GM18867 (cell line): ENCODE results near the gene BBS4.
A peak's percentile ranks its signal among the peaks of the same experiment; 100 is the strongest.

Source experiments
- ATAC-seq: cut with Tn5 transposase; IDR thresholded peaks from one replicate; pipeline ENCODE4 v1.9.1; 2021; ENCODE audit warnings: mild to moderate bottlenecking, moderate library complexity; ENCODE audit not compliant: unreplicated experiment

BBS4 gene

GRCh38 chr15:72754096-72754495 is 68.1 kb downstream of the BBS4 start:
- no peak for ATAC-seq

- no peak for ATAC-seq
Observed at GRCh38 chr15:72758182-72758581, 72.2 kb downstream of the BBS4 start.

GRCh38 chr15:72760590-72761260 is 74.7 kb downstream of the BBS4 start:
- ATAC-seq = no peak

DNA sequence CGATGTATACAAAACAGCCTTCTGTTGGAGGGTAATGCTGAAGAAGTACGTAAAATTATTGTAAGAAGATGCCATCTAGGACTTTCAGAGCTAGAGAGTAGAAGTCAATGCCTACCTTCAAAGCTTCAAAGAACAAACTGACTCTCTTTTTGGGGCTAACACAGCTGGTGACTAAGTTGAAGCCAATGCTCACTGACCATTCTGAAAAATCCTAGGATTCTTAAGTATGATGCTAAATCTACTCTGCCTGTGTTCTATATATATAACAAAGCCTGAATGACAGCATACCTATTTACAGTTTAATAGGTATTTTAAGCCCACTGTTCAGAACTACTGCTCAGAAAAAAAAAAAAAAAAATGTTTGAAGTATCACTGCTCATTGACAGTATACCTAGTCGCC is 78.6 kb downstream of the BBS4 start:
- ATAC-seq = no peak

- no peak for ATAC-seq
Observed at GRCh38 chr15:72766025-72766424, 80.0 kb downstream of the BBS4 start.

DNA sequence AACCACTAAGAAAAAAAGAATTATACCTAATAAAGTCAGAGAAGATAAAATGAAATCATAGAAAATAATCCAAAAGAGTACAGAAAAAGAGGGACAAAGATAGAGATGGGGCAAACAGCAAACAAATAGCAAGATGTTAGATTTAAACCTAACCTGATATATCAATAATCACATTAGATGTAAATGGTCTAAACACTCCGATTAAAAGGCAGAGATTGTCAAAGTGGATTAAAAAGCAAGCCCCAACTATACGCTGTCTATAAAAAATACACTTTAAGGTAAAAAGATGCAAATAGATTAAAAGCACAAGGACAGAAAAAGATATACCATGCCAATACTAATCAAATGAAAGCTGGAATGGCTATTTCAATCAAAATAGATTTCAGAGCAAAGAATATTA is 80.8 kb downstream of the BBS4 start:
- no peak for ATAC-seq

GRCh38 chr15:72770673-72771328 is 84.8 kb downstream of the BBS4 start:
- no peak for ATAC-seq

DNA sequence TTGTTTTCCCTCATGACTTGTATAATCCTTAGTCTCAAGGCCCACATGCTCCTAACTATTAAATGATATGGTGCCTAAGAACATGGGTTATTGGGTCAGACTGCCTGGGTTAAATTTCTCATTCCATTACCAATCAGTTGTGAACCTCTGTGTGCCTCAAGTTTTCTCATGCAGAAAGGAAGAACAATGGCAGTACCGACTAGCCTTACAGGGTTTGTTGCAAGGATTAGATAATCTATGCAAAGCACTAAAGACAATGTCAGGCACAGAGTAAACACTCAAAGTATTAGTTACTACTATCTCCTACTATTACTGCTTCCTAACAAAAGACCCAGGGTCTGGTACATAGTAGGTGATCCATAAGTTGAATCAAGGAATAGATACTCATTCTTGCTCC is 85.3 kb downstream of the BBS4 start:
- no peak for ATAC-seq

DNA sequence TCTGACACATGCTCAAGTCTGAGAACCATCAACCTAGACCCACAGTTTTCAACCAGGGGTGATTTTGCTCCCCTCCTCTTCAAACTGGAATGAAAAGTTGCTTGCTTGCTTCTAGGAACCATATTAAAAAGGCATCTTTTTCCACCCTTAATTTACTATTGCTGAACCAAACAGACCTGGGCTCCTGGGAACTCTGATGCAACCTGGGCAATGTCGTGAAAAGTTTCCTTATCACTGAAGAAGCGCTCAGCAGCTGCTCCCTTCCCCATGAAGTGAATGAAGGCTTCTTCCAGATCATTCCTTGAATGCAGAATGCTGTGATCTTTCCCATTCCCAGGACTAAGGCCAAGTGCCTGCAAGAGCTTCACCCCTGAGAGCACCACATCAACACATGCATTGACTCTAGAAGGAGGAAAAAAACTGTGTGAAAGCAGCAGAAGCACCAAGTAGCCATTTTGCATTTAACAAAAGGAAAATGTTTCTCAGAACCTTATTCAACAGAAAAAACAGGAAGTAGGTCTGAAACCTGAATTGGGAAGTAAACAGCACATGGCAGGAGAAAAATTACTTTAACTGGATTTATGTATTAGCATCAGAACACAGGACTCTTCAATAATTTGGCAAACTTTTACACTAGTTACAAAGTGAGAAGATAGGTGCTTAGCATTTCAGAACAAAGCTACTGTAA is 88.8 kb downstream of the BBS4 start:
- no peak for ATAC-seq

DNA sequence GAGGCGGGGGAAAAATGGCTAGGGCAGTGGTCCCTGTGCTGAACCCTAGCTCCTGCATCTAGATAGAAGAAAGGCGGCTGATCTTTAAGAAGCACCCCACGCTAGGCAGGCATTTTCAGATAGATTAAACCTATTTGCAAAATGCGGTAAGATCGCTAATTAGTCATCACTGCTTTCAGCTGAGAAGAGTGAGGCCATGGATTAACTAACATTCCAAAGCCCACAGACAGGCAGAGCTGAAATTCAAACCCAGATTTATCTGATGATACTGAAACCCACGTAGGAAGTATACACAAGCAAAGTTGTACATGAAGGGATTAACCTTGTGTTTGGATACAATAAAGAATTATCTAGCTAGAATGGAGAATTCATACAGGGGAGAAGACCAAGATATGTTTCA is 92.8 kb downstream of the BBS4 start:
- no peak for ATAC-seq

DNA sequence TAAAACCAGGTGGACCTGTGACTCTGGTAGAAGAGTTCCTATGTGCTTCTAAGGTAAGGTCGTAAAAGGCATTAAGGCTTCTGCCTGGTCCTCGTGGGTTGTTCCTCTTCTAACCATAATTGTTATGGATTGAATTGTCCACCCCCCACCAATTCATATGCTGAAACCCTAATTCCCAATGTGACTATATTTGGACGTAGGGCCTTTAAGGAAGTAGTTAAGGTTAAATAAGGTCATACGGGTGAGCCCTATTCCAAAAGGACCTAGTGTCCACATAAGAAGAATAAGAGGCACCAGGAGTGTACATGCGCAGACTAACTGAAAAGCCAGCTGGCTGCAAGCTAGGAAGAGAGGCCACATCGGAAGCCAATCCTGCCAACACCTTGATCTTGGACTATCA is 95.6 kb downstream of the BBS4 start:
- no peak for ATAC-seq

- no peak for ATAC-seq
Observed at GRCh38 chr15:72782274-72783003, 96.4 kb downstream of the BBS4 start.

- peak; percentile 38 for ATAC-seq
Observed at GRCh38 chr15:72783004-72783639, 97.1 kb downstream of the BBS4 start.

GRCh38 chr15:72783640-72784455 is 97.8 kb downstream of the BBS4 start, which contains the start of gene ADPGK:
Gene ADPGK, minus strand, starts transcription at chr15:72783758. Its CDS starts 67 bp downstream, at chr15:72783691.
- peak; percentile 79 for ATAC-seq

DNA sequence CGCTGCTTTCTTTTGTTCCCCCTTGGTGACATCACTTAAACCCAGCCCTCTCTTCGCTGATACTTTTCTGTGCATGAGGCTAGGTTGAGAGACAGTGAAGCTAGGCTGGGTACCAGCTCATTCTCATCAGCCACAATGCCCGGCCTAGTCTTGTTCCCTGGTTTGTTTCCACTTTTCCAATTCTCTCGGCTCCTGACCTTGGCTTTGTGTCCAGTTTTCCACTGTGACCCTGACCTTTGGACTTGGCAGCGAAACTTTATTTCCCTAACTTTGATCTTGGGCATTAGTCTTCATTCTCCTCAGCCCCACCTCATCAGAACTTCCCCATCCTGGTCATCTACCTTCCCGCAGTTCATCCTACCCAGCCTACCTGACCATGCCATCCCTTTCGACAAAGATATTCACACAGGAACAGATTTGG is 98.5 kb downstream of the BBS4 start:
- ATAC-seq = no peak

GRCh38 chr15:72785432-72785831 is 99.4 kb downstream of the BBS4 start:
- no peak for ATAC-seq

DNA sequence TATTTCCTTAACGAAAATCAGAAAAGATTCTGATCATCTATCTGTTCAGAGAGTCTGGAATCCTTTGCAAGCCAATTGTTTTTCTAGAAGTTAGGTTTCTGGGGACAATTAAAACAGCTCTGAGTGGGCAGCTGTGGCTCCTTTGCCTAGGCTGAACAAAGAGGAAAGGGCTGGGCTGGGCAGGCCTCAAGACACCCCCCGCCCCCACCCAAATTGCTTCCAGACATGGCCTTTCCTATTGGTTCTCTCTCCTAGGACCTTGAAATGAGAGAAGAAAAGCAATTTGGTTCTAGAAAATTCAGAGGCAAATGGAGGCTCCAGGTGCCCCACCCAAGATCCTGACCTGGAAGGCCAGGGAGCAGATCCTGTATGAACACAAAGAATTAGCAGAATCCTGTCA is 99.8 kb downstream of the BBS4 start:
- ATAC-seq = no peak

DNA sequence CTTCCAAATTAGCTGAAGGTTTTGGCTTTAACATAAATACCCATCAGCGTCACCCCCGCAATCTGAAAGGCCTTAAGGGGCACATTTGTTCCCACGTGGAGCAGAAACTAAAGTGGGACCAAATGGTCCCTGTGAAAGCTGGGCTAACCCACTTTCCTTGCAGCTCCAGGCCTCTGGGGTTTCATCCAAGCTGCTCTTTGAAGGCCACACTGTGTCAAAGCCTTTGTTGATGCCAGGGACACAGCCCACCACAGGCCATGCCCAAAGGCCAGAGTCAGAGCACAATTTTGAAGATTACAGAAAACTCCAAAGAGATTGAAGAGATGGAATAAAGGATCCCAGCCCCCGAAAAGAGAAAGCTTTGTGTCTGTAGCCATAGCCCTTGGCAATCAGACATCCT is 100.2 kb downstream of the BBS4 start:
- no peak for ATAC-seq

- no peak for ATAC-seq
Observed at GRCh38 chr15:72786676-72787345, 100.8 kb downstream of the BBS4 start.

GRCh38 chr15:72787526-72787925 is 101.5 kb downstream of the BBS4 start:
- ATAC-seq = no peak
